SK-N-SH (cell line): ENCODE data around the gene PLCZ1. TPM values are rescaled to one million over a fixed set of nuclear protein-coding genes. Genes with fewer than 3 reads are reported as not detected.

ENCODE experiments used
- CTCF ChIA-PET: fragments of 300-600, 350-600 bp; formaldehyde crosslinking; extraction: SDS; loops from one replicate; lab custom pipeline; 2021; lab: Yijun Ruan, JAX
- POLR2A ChIA-PET: fragments of 350-600 bp; sonication (Branson Sonifier 250); formaldehyde crosslinking; extraction: SDS; loops from one replicate; lab custom pipeline; 2020; ENCODE audit warnings: antibody characterized with exemption, inconsistent platforms; lab: Yijun Ruan, JAX
- DNase-seq: peaks from one replicate; pipeline ENCODE4 v3.0.0; 2012
- H2AFZ ChIP-seq: fragments of 200-600 bp; sonication (generic); 2 replicates; pipeline ENCODE4 v1.8.1; 2016; ENCODE audit warnings: antibody characterized with exemption, mild to moderate bottlenecking, low read depth
- H3F3A ChIP-seq: fragments of 200-600 bp; sonication (generic); replicated peaks from 2 replicates; pipeline ENCODE3; 2016; ENCODE audit warnings: antibody characterized with exemption, mild to moderate bottlenecking; ENCODE audit not compliant: insufficient read depth
- H3K27ac ChIP-seq, 2 experiments: fragments of 200-500 bp in 1 of 2; fragments of 200-600 bp in 1 of 2; sonication (Bioruptor generic) in 1 of 2; sonication (generic), shearing (Covaris generic) in 1 of 2; 2 replicates each; pipeline versions ENCODE4 v1.5.1 to v1.6.1; 2014 to 2016; ENCODE audit warnings: low read depth in 2 of 2, inconsistent platforms in 1 of 2, low read length in 1 of 2, mild to moderate bottlenecking in 1 of 2, mixed read lengths in 1 of 2
- H3K27me3 ChIP-seq: fragments of 200-600 bp; sonication (generic), shearing (Covaris generic); 2 replicates; pipeline ENCODE4 v1.6.1; 2016; ENCODE audit warnings: mixed run types; ENCODE audit not compliant: insufficient read depth
- H3K36me3 ChIP-seq, 2 experiments: fragments of 200-500 bp in 1 of 2; fragments of 200-600 bp in 1 of 2; sonication (Bioruptor generic) in 1 of 2; sonication (generic) in 1 of 2; replicated peaks in 1 of 2; 2 replicates each; pipeline versions ENCODE3 to v1.5.1; 2014 to 2016; ENCODE audit warnings: low read length in 1 of 2, mild to moderate bottlenecking in 1 of 2; ENCODE audit not compliant: insufficient read depth in 2 of 2, control insufficient read depth in 1 of 2
- H3K4me1 ChIP-seq, 2 experiments: fragments of 200-500 bp in 1 of 2; fragments of 200-600 bp in 1 of 2; sonication (Bioruptor generic) in 1 of 2; sonication (generic), shearing (Covaris generic) in 1 of 2; 2 replicates each; pipeline versions ENCODE4 v1.5.1 to v1.6.1; 2014 to 2016; ENCODE audit warnings: low read depth in 1 of 2, low read length in 1 of 2, mixed run types in 1 of 2; ENCODE audit not compliant: insufficient read depth in 2 of 2, control insufficient read depth in 1 of 2
- H3K4me2 ChIP-seq: fragments of 200-600 bp; sonication (generic), shearing (Covaris generic); 2 replicates; pipeline ENCODE4 v1.6.1; 2017; ENCODE audit warnings: mixed run types
- H3K4me3 ChIP-seq, 2 experiments: fragments of 200-500 bp in 1 of 2; fragments of 200-600 bp in 1 of 2; sonication (Bioruptor generic) in 1 of 2; sonication (generic), shearing (Covaris generic) in 1 of 2; 2 replicates each; pipeline versions ENCODE4 v1.5.1 to v1.8.1; 2014 to 2016; ENCODE audit warnings: low read depth in 2 of 2, inconsistent platforms in 1 of 2, low read length in 1 of 2, mild to moderate bottlenecking in 1 of 2, mixed read lengths in 1 of 2, moderate library complexity in 1 of 2
- H3K79me2 ChIP-seq: fragments of 200-600 bp; sonication (generic); 2 replicates; pipeline ENCODE4 v1.8.1; 2017; ENCODE audit warnings: mild to moderate bottlenecking; ENCODE audit not compliant: insufficient read depth
- H3K9ac ChIP-seq: fragments of 200-600 bp; sonication (generic); 2 replicates; pipeline ENCODE4 v1.6.1; 2017; ENCODE audit warnings: mixed run types
- H3K9me2 ChIP-seq: fragments of 200-600 bp; sonication (generic); 2 replicates; pipeline ENCODE4 v1.6.1; 2017; ENCODE audit warnings: mixed run types
- H3K9me3 ChIP-seq: fragments of 200-600 bp; sonication (generic); 2 replicates; pipeline ENCODE4 v1.6.1; 2017; ENCODE audit warnings: mixed run types, mild to moderate bottlenecking, moderate library complexity
- H4K20me1 ChIP-seq: fragments of 200-600 bp; sonication (generic); 2 replicates; pipeline ENCODE4 v1.6.1; 2017; ENCODE audit warnings: mild to moderate bottlenecking, mixed run types; ENCODE audit not compliant: insufficient read depth
- CHD2 ChIP-seq: fragments of 150-350 bp; IDR thresholded peaks from 2 replicates; pipeline ENCODE4 v1.6.1; 2018; ENCODE audit warnings: low read length; ENCODE audit not compliant: partially characterized antibody
- EZH2phosphoT487 ChIP-seq: fragments of 200-600 bp; sonication (generic); IDR thresholded peaks from 2 replicates; pipeline ENCODE4 v1.6.1; 2017; ENCODE audit warnings: low read depth, mixed run types, mild to moderate bottlenecking, antibody characterized with exemption, moderate library complexity, borderline replicate concordance
- FOSL2 ChIP-seq: IDR thresholded peaks from 2 replicates; pipeline ENCODE4 v1.4.0; 2012; ENCODE audit warnings: low read depth, mild to moderate bottlenecking, moderate library complexity, borderline replicate concordance
- NFIC ChIP-seq: IDR thresholded peaks from 2 replicates; pipeline ENCODE4 v1.4.0; 2012; ENCODE audit warnings: borderline replicate concordance
- POLR2AphosphoS5 ChIP-seq: IDR thresholded peaks from 2 replicates; pipeline ENCODE4 v1.6.1; 2012; ENCODE audit warnings: low read depth, low read length
- RCOR1 ChIP-seq: fragments of 150-350 bp; IDR thresholded peaks from 2 replicates; pipeline ENCODE4 v1.6.1; 2017; ENCODE audit warnings: antibody characterized with exemption, low read length
- RFX5 ChIP-seq: IDR thresholded peaks from 2 replicates; pipeline ENCODE4 v1.6.1; 2012; ENCODE audit warnings: mild to moderate bottlenecking, improper control_type of control experiment, low read length
- SIN3A ChIP-seq: IDR thresholded peaks from 2 replicates; pipeline ENCODE4 v1.6.1; 2012; ENCODE audit warnings: low read depth, mild to moderate bottlenecking, low read length, moderate library complexity, borderline replicate concordance
- SMC3 ChIP-seq: IDR thresholded peaks from 2 replicates; pipeline ENCODE4 v1.6.1; 2012; ENCODE audit warnings: low read depth, low read length, improper control_type of control experiment
- TCF12 ChIP-seq: IDR thresholded peaks from 2 replicates; pipeline ENCODE4 v1.4.0; 2012
- TEAD4 ChIP-seq: IDR thresholded peaks from 2 replicates; pipeline ENCODE4 v1.4.0; 2012; ENCODE audit warnings: mild to moderate bottlenecking, borderline replicate concordance; ENCODE audit not compliant: insufficient read depth
- polyA plus RNA-seq, 3 experiments: library from polyadenylated mRNA; depleted of rRNA; stranded (reverse); fragments of >200 nt; gene quantifications; 2 replicates each; pipeline ENCODE4 v1.2.3, GENCODE V29; 2012
- TF ChIP-seq, protein P1 (sequence below): IDR thresholded peaks from 2 replicates; pipeline ENCODE4 v1.4.0; 2012; ENCODE audit warnings: low read depth
- TF ChIP-seq, protein P2 (sequence below): fragments of 150-350 bp; IDR thresholded peaks from 2 replicates; pipeline ENCODE4 v1.6.1; 2016; ENCODE audit warnings: mild to moderate bottlenecking, low read depth, low read length
- TF ChIP-seq, protein P3 (sequence below): fragments of 200-600 bp; sonication (generic); IDR thresholded peaks from 2 replicates; pipeline ENCODE4 v1.6.1; 2017; ENCODE audit warnings: antibody characterized with exemption, mild to moderate bottlenecking, moderate library complexity
- TF ChIP-seq, protein P4 (sequence below): IDR thresholded peaks from 2 replicates; pipeline ENCODE4 v1.6.1; 2012; ENCODE audit warnings: mild to moderate bottlenecking, low read depth, low read length, moderate library complexity
- TF ChIP-seq, protein P5 (sequence below): IDR thresholded peaks from 2 replicates; pipeline ENCODE4 v1.4.0; 2012; ENCODE audit warnings: low read depth, borderline replicate concordance
- TF ChIP-seq, protein P6 (sequence below): fragments of 150-350 bp; IDR thresholded peaks from 2 replicates; pipeline ENCODE4 v1.6.1; 2017; ENCODE audit warnings: antibody characterized with exemption, low read length, low read depth, borderline replicate concordance

The PLCZ1 gene
- polyA plus RNA-seq, 1 of the 3 experiments (the other 2 are of a cell fraction): 0.15 TPM

DNA sequence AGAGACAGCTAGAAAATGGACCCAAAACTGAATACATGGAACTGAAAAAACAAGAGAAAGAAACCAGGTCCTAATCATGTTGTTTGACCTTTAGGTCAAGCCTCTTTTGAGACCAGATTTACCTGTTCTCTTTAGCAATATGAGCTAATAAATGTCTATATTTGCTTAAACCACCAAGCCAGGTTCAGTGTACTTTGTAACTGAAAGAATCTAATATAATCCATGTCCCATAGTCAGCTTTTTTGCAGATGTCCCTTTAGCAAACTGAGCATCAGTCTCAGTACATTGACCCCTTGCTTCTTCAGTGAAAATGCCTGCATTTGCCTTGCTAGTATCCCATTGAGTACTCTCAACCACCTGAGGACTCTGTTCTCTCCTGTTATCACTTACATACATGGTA lies 61.7 kb downstream of the PLCZ1 start (continued):
- no peak for TF ChIP-seq EZH2phosphoT487
- no peak for TF ChIP-seq RFX5

DNA sequence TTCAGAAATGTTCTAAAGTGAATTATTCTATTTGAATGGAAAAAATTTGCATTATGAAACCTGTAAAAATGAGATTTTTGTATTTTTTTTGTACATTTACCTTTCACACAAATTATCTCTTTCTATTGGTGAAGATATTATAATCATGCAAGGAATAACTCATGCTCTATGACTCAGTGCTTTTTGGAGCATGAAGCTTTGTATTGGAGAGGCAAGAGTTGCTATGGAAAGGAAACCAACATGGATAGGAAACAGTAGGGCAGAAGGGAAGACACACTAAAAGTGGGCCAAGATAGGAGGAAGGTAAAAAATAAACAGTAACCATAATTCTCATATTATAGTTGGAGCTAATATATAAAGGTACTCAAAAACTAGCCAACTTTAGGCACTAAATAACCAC lies 79.0 kb downstream of the PLCZ1 start:
- DNase-seq: no peak
- Histone ChIP-seq H3K79me2 (no peaks in the 10 kb centered on the region), H3K9me3 (no peaks in the 10 kb centered on the region), H3K9me2 (no peaks in the 10 kb centered on the region), H3K27me3 (no peaks in the 10 kb centered on the region), H4K20me1 (no peaks in the 10 kb centered on the region), H3K4me3 (no peak overlapping the region), H3K27ac (no peak overlapping the region), H3K9ac (no peak overlapping the region), H3F3A (no peaks in the 10 kb centered on the region), H3K4me1 (no peaks in the 10 kb centered on the region), H3K36me3 (no peaks in the 10 kb centered on the region), H2AFZ (no peak overlapping the region), H3K4me2 (no peak overlapping the region)
- POLR2A ChIA-PET: no interaction called here
- CTCF ChIA-PET: no interaction called here
- TF ChIP-seq TEAD4: no peak
- TF ChIP-seq, protein P1, sequence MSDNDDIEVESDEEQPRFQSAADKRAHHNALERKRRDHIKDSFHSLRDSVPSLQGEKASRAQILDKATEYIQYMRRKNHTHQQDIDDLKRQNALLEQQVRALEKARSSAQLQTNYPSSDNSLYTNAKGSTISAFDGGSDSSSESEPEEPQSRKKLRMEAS: no peak
- TF ChIP-seq CHD2: no peak
- no peak for TF ChIP-seq SIN3A
- no peak for TF ChIP-seq TCF12
- TF ChIP-seq, protein P2, sequence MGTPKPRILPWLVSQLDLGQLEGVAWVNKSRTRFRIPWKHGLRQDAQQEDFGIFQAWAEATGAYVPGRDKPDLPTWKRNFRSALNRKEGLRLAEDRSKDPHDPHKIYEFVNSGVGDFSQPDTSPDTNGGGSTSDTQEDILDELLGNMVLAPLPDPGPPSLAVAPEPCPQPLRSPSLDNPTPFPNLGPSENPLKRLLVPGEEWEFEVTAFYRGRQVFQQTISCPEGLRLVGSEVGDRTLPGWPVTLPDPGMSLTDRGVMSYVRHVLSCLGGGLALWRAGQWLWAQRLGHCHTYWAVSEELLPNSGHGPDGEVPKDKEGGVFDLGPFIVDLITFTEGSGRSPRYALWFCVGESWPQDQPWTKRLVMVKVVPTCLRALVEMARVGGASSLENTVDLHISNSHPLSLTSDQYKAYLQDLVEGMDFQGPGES: no peak
- no peak for TF ChIP-seq POLR2AphosphoS5
- no peak for TF ChIP-seq RFX5
- no peak for TF ChIP-seq NFIC
- TF ChIP-seq, protein P3, sequence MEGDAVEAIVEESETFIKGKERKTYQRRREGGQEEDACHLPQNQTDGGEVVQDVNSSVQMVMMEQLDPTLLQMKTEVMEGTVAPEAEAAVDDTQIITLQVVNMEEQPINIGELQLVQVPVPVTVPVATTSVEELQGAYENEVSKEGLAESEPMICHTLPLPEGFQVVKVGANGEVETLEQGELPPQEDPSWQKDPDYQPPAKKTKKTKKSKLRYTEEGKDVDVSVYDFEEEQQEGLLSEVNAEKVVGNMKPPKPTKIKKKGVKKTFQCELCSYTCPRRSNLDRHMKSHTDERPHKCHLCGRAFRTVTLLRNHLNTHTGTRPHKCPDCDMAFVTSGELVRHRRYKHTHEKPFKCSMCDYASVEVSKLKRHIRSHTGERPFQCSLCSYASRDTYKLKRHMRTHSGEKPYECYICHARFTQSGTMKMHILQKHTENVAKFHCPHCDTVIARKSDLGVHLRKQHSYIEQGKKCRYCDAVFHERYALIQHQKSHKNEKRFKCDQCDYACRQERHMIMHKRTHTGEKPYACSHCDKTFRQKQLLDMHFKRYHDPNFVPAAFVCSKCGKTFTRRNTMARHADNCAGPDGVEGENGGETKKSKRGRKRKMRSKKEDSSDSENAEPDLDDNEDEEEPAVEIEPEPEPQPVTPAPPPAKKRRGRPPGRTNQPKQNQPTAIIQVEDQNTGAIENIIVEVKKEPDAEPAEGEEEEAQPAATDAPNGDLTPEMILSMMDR: no peak
- TF ChIP-seq, protein P4, sequence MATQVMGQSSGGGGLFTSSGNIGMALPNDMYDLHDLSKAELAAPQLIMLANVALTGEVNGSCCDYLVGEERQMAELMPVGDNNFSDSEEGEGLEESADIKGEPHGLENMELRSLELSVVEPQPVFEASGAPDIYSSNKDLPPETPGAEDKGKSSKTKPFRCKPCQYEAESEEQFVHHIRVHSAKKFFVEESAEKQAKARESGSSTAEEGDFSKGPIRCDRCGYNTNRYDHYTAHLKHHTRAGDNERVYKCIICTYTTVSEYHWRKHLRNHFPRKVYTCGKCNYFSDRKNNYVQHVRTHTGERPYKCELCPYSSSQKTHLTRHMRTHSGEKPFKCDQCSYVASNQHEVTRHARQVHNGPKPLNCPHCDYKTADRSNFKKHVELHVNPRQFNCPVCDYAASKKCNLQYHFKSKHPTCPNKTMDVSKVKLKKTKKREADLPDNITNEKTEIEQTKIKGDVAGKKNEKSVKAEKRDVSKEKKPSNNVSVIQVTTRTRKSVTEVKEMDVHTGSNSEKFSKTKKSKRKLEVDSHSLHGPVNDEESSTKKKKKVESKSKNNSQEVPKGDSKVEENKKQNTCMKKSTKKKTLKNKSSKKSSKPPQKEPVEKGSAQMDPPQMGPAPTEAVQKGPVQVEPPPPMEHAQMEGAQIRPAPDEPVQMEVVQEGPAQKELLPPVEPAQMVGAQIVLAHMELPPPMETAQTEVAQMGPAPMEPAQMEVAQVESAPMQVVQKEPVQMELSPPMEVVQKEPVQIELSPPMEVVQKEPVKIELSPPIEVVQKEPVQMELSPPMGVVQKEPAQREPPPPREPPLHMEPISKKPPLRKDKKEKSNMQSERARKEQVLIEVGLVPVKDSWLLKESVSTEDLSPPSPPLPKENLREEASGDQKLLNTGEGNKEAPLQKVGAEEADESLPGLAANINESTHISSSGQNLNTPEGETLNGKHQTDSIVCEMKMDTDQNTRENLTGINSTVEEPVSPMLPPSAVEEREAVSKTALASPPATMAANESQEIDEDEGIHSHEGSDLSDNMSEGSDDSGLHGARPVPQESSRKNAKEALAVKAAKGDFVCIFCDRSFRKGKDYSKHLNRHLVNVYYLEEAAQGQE: no peak
- TF ChIP-seq, protein P5, sequence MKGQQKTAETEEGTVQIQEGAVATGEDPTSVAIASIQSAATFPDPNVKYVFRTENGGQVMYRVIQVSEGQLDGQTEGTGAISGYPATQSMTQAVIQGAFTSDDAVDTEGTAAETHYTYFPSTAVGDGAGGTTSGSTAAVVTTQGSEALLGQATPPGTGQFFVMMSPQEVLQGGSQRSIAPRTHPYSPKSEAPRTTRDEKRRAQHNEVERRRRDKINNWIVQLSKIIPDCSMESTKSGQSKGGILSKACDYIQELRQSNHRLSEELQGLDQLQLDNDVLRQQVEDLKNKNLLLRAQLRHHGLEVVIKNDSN: no peak
- TF ChIP-seq FOSL2: no peak
- TF ChIP-seq, protein P6, sequence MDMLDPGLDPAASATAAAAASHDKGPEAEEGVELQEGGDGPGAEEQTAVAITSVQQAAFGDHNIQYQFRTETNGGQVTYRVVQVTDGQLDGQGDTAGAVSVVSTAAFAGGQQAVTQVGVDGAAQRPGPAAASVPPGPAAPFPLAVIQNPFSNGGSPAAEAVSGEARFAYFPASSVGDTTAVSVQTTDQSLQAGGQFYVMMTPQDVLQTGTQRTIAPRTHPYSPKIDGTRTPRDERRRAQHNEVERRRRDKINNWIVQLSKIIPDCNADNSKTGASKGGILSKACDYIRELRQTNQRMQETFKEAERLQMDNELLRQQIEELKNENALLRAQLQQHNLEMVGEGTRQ: no peak
- no peak for TF ChIP-seq RCOR1
- TF ChIP-seq SMC3: no peak
